Spleen (tissue), 11 donors: Measurements from ENCODE around the gene SLC7A6OS. TPM values are rescaled to one million over a fixed set of nuclear protein-coding genes. Genes with fewer than 3 reads are reported as not detected.
A peak's percentile ranks its signal among the peaks of the same experiment; 100 is the strongest.

Experiments used
- DNase-seq: peaks from one replicate; pipeline ENCODE4 v3.0.0-alpha.2; 2020
- H3K27ac ChIP-seq, 8 donors: fragments of 200-600 bp; sonication (generic) in 7 of 8; 1 replicate in 4 of 8; 2 replicates in 4 of 8; pipeline versions ENCODE4 v1.5.0 to v1.8.0; 2016 to 2021; ENCODE audit warnings: inconsistent platforms in 4 of 8, mild to moderate bottlenecking in 4 of 8, moderate library complexity in 1 of 8
- H3K27me3 ChIP-seq, 7 donors: fragments of 200-600 bp; sonication (generic) in 6 of 7; replicated peaks in 1 of 7; 1 replicate in 4 of 7; 2 replicates in 3 of 7; pipeline versions ENCODE4 v1.5.0 to v1.8.0; 2016 to 2021; ENCODE audit warnings: inconsistent platforms in 3 of 7, mild to moderate bottlenecking in 1 of 7
- H3K36me3 ChIP-seq, 6 donors: fragments of 200-600 bp; sonication (generic) in 5 of 6; 1 replicate in 4 of 6; 2 replicates in 2 of 6; pipeline versions ENCODE4 v1.5.0 to v1.8.0; 2016 to 2021; ENCODE audit warnings: inconsistent platforms in 2 of 6
- H3K4me1 ChIP-seq, 6 donors: fragments of 200-600 bp; sonication (generic) in 5 of 6; 1 replicate in 3 of 6; 2 replicates in 3 of 6; pipeline versions ENCODE4 v1.5.0 to v1.8.0; 2016 to 2021; ENCODE audit warnings: inconsistent platforms in 3 of 6
- H3K4me3 ChIP-seq, 8 donors: fragments of 200-600 bp; sonication (generic) in 7 of 8; 1 replicate in 4 of 8; 2 replicates in 4 of 8; pipeline versions ENCODE4 v1.5.0 to v1.8.0; 2016 to 2021; ENCODE audit warnings: inconsistent platforms in 4 of 8, mild to moderate bottlenecking in 4 of 8, moderate library complexity in 2 of 8
- H3K9me3 ChIP-seq, 8 donors: fragments of 200-600 bp; sonication (generic) in 7 of 8; 1 replicate in 4 of 8; 2 replicates in 4 of 8; pipeline versions ENCODE4 v1.5.0 to v1.8.0; 2016 to 2021; ENCODE audit warnings: inconsistent platforms in 4 of 8
- POLR2A ChIP-seq, 3 donors: fragments of 450-650 bp; IDR thresholded peaks; one replicate each; pipeline ENCODE4 v1.5.1; 2017; ENCODE audit warnings: antibody characterized with exemption in 3 of 3, mild to moderate bottlenecking in 1 of 3
- POLR2AphosphoS5 ChIP-seq, 3 donors: sonication (generic); formaldehyde crosslinking; IDR thresholded peaks; one replicate each; pipeline ENCODE4 v1.5.1; 2017; ENCODE audit warnings: antibody characterized with exemption in 3 of 3
- WGBS, 5 donors: extraction: QIAGEN DNeasy Blood & Tissue Kit in 3 of 5; methylation state at CpG; one replicate each; pipeline versions ENCODE4 v1.1.5 to v1.1.7; 2013 to 2018; 5-methylcytosine and 5-hydroxymethylcytosine counted together
- intact Hi-C: fragments of 100-400 bp; cut with DNase I; formaldehyde crosslinking; loops from one replicate; pipeline ENCODE4 v1.15.0; 2023; ENCODE audit warnings: low total_unique reads
- polyA plus RNA-seq, 3 donors: library from polyadenylated mRNA; stranded (reverse); fragments of 200-250 nt; gene quantifications; one replicate each; pipeline ENCODE4 v1.2.1, GENCODE V29; 2013
- total RNA-seq, 7 donors: library from RNA; depleted of rRNA in 3 of 7; stranded (reverse); fragments of >200 nt in 3 of 7; fragmentation: NEBNext Ultra II Directional in 4 of 7; extraction: Animal tissue kit (Norgen Biotek cat#: 25700) in 4 of 7; gene quantifications; one replicate each; pipeline versions ENCODE4 v1.1.0 to v1.2.1, GENCODE V29; 2016 to 2021
- TF ChIP-seq, protein P1 (sequence below), 11 experiments: fragments of 200-600 bp in 7 of 11; fragments of 450-650 bp in 4 of 11; sonication (generic) in 4 of 11; IDR thresholded peaks in 8 of 11; conservative IDR thresholded peaks in 3 of 11; 1 replicate in 7 of 11; 2 replicates in 4 of 11; pipeline versions ENCODE4 v1.4.0 to v1.8.0; 2016 to 2021; ENCODE audit warnings: antibody characterized with exemption in 11 of 11, inconsistent platforms in 4 of 11, mild to moderate bottlenecking in 1 of 11
- donor health status: healthy with polysubstance abuse.
- donor health status: DM: no; HTN: no; CAD: no; lungs with moderate emphysema.
- donor health status: DM: no; HTN: no; CAD: no.
- donor health status: Bipolar disorder and iron deficiency.
- donor health status: healthy.
- donor health status: DM: no; HTN: no; CAD: no.
- donor health status: DM: yes; HTN: yes; CAD: no.

The SLC7A6OS gene
- total and polyA plus RNA-seq, 10 donors: 7.5 to 30.6 (median 23.5) TPM

DNA sequence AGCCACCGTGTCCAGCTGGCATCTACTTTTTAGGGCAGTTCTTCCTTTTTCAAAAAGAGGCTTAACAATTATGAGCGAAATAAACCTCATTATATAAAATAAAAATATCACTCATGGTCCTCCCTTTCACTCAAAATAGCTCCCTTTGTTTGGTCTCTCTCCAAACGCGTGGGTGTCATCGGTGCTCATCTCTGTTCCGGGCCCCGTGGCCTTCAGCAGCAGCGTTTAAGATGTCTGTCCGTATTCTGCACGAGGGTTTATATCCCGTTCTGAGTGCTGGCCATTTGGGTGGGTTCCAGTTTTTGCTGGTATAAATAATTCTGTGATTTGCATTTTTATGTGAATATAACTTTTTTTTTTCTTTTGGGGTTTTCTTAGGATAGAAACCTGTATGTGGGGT lies 33.5 kb upstream of the SLC7A6OS start:
- intact Hi-C loops: no loop called here
- H3K4me1 ChIP-seq: no peaks in the 10 kb centered on the region
- WGBS, 5 donors: 74 to 90% (median 86%) methylated on average over 11 of the region's 11 CpGs
- TF ChIP-seq, protein P1, sequence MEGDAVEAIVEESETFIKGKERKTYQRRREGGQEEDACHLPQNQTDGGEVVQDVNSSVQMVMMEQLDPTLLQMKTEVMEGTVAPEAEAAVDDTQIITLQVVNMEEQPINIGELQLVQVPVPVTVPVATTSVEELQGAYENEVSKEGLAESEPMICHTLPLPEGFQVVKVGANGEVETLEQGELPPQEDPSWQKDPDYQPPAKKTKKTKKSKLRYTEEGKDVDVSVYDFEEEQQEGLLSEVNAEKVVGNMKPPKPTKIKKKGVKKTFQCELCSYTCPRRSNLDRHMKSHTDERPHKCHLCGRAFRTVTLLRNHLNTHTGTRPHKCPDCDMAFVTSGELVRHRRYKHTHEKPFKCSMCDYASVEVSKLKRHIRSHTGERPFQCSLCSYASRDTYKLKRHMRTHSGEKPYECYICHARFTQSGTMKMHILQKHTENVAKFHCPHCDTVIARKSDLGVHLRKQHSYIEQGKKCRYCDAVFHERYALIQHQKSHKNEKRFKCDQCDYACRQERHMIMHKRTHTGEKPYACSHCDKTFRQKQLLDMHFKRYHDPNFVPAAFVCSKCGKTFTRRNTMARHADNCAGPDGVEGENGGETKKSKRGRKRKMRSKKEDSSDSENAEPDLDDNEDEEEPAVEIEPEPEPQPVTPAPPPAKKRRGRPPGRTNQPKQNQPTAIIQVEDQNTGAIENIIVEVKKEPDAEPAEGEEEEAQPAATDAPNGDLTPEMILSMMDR (IDR thresholded peaks at IDR 0.05 in 8 of 11, conservative IDR thresholded peaks at IDR 0.05 in 3 of 11): no peak
- no peak for TF ChIP-seq POLR2AphosphoS5 (IDR thresholded peaks at IDR 0.05)
- TF ChIP-seq POLR2A (IDR thresholded peaks at IDR 0.05): no peak
- H3K9me3 ChIP-seq: no peaks in the 10 kb centered on the region
- H3K4me3 ChIP-seq: no peak overlapping the region
- peak; percentile 12 for DNase-seq
- no peak overlapping the region for H3K27ac ChIP-seq
- H3K36me3 ChIP-seq: peaks cover 0 to 100% (median 88%) of the 10 kb centered on the region in 6 donors
- H3K27me3 ChIP-seq: no peaks in the 10 kb centered on the region

DNA sequence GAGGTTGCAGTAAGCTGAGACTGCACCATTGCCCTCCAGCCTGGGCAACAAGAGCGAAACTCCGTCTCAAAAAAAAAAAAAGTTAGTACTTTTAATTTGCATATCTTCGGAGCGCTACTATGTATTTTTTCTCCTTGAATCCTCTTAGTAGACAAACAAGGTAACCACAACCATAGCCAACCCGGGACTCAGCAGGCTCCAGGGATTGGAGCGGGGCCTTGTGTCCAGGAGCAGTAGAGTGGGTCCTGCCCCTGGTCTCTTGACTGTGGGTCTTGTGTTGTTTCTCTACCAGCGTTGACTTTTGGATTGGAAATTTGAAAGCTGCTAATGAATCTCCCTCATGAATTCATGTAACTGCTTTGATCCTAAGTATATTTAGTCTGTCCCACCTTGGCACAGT lies 32.4 kb upstream of the SLC7A6OS start:
- Histone ChIP-seq H3K36me3 (peaks cover 0 to 100% (median 87%) of the 10 kb centered on the region in 6 donors), H3K27ac (no peak overlapping the region), H3K4me3 (no peak overlapping the region), H3K27me3 (no peaks in the 10 kb centered on the region), H3K9me3 (no peaks in the 10 kb centered on the region), H3K4me1 (no peaks in the 10 kb centered on the region)
- DNase-seq: no peak
- 94 to 97% (median 96%) methylated on average over 7 of the region's 7 CpGs for WGBS, 5 donors
- TF ChIP-seq POLR2A (IDR thresholded peaks at IDR 0.05) (no peak), POLR2AphosphoS5 (IDR thresholded peaks at IDR 0.05) (no peak)
- TF ChIP-seq, protein P1 (IDR thresholded peaks at IDR 0.05 in 8 of 11, conservative IDR thresholded peaks at IDR 0.05 in 3 of 11): no peak
- intact Hi-C loops: no loop called here

DNA sequence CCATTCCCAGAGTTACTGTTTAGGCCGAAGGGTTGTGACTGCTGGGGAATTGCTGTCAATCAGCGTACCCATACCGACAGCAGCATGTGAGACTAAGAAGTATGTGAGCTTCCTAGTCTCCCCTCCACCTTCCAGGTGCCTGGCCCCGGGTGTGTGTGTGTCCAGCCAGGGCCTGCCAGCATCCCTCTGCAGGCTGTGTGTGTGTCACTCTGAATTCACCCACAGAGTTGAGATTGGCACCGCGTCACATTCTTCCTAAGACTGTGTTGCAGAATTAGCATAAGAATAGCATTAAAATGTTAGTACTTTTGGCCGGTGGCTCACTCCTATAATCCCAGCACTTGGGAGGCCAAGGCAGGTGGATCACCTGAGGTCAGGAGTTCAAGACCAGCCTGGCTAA lies 31.9 kb upstream of the SLC7A6OS start:
- TF ChIP-seq, protein P1 (IDR thresholded peaks at IDR 0.05 in 8 of 11, conservative IDR thresholded peaks at IDR 0.05 in 3 of 11): no peak
- TF ChIP-seq POLR2A (IDR thresholded peaks at IDR 0.05) (no peak), POLR2AphosphoS5 (IDR thresholded peaks at IDR 0.05) (no peak)
- no peak for DNase-seq
- 89 to 100% (median 98%) methylated on average over 2 to 7 of the region's 7 CpGs for WGBS, 5 donors
- Histone ChIP-seq H3K27me3 (no peaks in the 10 kb centered on the region), H3K36me3 (peaks cover 0 to 100% (median 86%) of the 10 kb centered on the region in 6 donors), H3K4me1 (no peaks in the 10 kb centered on the region), H3K27ac (no peak overlapping the region), H3K9me3 (no peaks in the 10 kb centered on the region), H3K4me3 (no peak overlapping the region)
- intact Hi-C loops: no loop called here

DNA sequence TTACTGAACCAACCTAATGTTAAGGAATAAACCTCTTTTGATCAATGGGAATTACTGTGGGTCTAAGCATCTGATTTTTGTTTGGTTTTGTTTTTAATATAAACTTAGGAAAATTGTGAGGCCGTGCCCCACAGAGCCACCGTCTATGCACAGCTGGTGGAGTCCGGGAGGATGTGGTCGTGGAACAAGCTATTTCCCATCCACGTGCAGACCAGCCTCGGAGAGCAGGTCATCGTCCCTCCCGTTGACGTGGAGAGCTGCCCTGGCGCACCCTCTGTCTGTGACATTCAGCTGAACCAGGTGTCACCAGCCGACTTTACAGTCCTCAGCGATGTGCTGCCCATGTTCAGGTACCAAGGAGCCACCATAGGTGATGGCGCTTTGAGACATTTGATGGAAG lies 28.5 kb upstream of the SLC7A6OS start:
- DNase-seq: peak; percentile 32
- no peaks in the 10 kb centered on the region for H3K9me3 ChIP-seq
- WGBS, 5 donors: 87 to 97% (median 91%) methylated on average over 13 of the region's 13 CpGs
- no peak for TF ChIP-seq POLR2A (IDR thresholded peaks at IDR 0.05)
- TF ChIP-seq, protein P1 (IDR thresholded peaks at IDR 0.05 in 8 of 11, conservative IDR thresholded peaks at IDR 0.05 in 3 of 11): no peak
- TF ChIP-seq POLR2AphosphoS5 (IDR thresholded peaks at IDR 0.05): no peak
- H3K27me3 ChIP-seq: no peaks in the 10 kb centered on the region
- intact Hi-C loops: no loop called here
- no peak overlapping the region for H3K4me3 ChIP-seq
- H3K4me1 ChIP-seq: peaks cover 0 to 5% (median 0%) of the 10 kb centered on the region in 6 donors
- peaks cover 0 to 97% (median 66%) of the 10 kb centered on the region in 6 donors for H3K36me3 ChIP-seq
- no peak overlapping the region for H3K27ac ChIP-seq
